Renal cortex interstitium (tissue), 11 donors: ENCODE data around the gene PTPRN2. TPM values are rescaled to one million over a fixed set of nuclear protein-coding genes. Genes with fewer than 3 reads are reported as not detected.

Source experiments
- DNase-seq, 11 donors: peaks; one replicate each; pipeline ENCODE4 v3.0.0-alpha.2; 2013; ENCODE audit warnings: low read depth in 9 of 11, low spot score in 4 of 11; ENCODE audit errors: extremely low read depth in 1 of 11
- polyA plus RNA-seq, 3 donors: library from polyadenylated mRNA; unstranded; fragments of 120-200 nt; gene quantifications; one replicate each; pipeline ENCODE4 v1.2.1, GENCODE V29; 2013; ENCODE audit not compliant: insufficient read length in 3 of 3

The PTPRN2 gene
- polyA plus RNA-seq, 3 donors, result 6.0 to 7.7 (median 7.2) TPM

DNA sequence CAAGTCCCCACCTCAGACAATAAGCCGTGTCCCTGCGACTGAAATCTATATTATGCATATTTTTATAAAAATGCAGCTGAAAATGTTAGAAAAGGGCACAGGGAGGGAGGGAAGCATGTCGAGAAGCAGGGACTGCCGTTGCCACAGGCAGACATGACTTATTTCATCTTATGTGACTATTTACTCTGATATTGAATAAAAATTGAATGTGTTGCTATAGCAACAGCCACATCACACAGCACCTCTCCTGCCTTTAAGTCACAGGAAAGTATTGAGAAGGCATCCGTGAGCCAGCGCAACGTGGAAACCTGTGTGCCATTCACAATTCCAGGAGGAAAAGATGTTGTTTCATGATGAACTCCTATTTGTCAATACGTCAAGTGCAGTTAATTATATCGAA lies 701.4 kb downstream of the PTPRN2 start:
- DNase-seq, result no peak

DNA sequence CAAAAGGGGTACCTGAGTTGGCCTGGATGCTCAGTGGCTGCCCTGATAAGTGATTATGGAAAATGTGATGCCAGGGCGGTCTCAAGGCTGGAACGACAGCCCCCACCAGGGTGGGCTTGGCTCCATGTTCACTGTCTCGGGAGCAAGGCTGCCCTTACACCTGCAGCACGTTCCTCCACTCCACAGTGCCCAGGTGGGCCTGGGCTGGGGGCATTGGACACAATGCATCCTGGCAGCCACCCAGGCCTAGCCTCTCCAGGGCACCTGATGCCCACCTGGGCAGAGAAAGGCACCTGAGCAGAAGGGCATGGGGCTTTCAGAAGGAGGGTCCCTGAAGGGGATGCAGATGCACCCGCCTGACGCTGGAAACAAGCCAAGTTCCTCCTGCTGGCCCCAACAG lies 702.5 kb downstream of the PTPRN2 start:
- no peak for DNase-seq

DNA sequence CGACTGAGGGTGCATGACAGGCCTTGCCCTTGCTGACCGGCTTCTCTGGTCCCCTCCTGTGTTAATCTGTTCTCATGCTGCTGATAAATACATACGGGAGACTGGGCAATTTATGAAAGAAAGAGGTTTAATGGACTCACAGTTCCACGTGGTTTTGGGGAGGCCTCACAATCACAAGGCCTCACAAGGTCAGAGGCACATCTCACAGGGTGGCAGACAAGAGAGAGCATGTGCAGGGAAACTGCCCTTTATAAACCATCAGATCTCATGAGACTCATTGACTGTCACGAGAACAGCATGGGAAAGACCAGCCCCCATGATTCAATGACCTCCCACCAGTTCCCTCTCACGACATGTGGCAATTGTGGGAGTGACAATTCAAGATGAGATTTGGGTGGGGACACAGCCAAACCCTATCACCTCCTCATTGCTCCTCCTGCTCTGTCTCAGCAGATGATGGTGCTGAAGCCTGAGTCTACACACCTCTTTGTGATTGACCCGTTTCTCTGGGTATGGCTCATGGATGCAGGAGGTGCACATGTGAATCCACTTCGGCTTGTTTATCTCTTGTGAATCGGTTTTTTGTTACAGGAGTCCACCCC lies 703.1 kb downstream of the PTPRN2 start:
- no peak for DNase-seq

DNA sequence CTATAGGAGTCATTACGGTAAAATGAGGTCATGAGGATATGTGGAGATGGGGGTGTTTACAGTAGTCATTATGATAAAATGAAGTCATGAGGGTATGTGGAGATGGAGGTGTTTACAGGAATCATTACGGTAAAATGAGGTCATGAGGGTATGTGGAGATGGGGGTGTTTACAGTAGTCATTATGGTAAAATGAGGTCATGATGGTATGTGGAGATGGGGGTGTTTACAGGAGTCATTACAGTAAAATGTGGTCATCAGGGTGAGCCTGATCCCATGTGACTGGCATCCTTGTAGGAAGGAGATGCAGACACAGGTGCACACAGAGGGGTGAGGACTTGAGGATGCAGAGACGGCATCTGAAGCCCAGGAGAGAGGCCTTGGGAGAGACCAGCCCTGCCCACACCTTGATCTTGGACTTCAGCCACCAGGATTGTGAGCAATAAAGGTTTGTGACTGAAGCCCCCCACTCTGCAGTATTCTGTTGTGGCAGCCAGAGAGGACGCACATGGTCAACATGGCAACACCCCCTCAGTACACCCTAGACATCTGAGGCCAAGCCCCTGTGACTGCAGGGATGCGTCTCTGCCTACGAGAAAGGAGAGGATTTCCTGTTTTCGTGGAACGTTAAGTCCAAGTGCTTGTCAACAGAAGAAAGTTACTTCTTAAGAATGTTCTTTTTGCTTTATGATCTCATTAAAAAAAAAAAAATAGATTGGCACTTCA lies 706.4 kb downstream of the PTPRN2 start:
- no peak for DNase-seq

DNA sequence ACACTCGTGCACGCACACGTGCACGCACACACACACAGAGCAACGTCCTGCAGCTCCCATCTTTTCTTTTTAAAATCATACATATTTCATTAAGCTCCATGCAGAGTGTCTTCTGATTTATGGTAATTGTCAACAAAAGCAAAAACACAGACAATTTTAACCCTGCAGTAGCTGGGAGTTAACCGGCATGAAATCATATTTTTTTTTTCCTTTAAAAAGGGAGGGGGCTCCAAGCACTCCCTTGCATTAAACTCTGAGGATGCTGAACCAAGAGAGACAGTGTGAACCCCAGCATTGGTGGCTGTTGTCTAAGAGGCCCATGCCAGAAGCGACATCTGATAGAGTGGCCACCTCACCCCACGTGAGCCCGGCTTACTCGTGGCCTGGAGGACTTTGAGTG lies 708.2 kb downstream of the PTPRN2 start:
- DNase-seq, result no peak

DNA sequence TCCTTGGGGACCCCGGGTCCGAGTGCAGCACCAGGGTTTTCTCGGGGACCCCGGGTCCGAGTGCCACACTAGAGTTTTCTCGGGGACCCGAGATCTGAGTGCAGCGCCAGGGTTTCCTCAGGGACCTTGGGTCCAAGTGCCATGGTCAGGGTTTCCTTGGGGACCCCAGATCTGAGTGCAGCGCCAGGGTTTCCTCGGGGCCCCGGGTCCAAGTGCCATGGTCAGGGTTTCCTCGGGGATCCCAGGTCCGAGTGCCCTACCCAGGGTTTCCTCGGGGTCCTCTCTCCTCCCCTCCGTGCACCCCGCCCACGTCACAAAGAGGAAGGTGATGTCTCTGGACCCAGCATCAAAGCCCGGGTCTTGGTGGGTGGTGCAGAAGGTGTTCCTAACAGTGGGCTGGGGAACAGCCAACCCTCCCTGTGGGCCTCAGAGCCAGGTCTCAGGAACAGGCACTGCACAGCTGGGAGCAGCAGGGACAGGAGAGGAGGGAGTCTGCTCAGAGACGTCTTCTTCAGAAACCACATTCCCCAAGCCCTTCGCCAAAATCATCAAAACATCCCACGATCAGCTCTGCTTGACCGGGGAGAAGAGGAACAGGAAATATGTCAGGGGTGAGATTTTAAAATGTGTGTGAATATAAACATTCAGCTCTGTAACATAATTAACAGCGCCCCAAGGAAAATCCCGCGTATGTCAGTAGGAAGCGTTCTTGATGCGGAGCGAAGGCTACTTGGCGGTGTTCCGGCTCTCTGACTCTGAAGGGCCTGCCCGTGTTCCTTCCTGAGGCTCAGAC lies 710.1 kb downstream of the PTPRN2 start:
- DNase-seq, result no peak

DNA sequence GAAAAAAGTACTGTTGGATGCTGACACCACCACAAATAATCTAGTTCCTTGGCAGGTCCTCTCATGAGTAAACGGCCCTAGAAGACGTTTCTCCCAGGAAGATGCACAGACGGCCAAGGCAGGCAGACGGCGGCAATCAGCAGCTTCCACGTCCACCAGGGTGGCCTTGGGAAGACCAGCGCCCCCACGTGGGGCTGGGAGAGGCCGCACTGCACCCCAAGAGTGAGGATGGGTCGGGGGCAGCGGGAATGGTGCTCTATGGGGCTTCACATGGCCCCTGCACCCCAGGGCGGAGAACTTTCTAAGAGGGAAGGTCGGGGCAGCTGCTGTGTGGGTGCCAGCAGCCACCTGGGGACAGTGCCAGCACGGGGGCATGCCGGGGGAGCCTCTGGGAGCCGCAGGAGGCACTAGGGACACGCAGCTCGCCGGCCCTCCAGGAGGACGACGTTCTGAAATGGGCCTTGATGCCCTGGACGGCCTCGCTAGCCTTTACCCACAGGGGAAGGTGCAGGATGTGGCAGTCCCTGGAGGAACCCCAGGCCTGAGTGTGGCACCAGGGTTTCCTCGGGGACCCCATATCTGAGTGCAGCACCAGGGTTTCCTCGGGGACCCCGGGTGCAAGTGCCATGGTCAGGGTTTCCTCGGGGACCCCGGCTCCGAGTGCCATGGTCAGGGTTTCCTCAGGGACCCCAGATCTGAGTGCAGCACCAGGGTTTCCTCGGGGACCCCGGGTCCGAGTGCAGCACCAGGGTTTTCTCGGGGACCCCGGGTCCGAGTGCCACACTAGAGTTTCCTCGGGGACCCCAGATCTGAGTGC lies 710.9 kb downstream of the PTPRN2 start:
- no peak for DNase-seq

DNA sequence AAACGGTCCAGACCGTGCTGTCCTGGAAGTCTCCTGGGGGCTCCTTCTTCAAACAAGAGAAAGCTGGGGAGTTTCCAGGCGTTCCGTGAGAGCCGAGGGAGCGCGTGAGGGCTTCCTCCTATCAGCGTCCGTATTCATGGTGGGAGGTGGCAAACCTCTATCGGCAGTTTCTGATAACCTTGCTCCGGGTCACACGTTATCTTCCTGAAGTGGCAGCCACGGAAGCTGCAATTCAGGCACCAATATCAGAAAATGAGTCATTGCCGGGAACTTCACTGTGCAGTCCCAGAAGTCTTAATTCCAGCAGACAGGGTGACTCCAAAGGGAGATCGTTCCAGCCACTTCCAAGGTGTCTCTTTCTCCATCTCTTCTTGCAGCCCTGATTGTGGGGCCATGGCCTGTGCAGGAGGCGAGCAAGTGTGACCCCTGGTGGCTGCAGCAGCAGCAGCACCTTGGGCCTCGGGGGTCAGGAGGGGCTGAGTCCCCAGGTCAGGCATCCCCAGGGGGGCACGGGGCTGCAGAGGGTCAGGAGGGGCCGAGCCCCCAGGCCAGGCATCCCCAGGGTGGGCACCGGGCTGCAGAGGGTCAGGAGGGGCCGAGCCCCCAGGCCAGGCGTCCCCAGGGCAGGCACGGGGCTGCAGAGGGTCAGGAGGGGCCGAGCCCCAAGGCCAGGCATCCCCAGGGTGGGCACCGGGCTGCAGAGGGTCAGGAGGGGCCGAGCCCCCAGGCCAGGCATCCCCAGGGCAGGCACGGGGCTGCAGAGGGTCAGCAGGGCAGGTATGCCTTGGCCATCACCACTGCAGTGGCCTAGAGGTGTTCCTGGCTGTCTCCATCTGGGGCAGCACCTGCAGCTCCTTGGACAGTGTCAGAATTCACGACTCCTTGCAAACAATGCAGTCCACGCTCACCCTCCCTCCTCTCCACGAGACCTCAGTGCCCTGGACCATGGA lies 712.1 kb downstream of the PTPRN2 start:
- no peak for DNase-seq

DNA sequence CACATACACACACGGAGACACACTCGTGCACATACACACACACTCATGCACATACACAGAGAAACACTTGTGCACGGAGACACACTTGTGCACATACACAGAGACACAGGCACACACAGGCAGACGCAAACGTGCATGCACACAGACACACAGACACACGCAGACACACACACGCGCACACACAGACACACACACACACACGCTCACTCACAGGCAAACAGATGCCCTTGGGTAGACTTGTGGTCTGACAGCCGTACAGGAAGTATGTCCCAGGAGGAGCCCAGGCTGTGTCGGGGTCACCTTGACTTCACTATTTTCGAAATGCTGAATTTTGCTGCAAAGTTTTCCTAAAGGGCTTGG lies 712.8 kb downstream of the PTPRN2 start:
- no peak for DNase-seq

DNA sequence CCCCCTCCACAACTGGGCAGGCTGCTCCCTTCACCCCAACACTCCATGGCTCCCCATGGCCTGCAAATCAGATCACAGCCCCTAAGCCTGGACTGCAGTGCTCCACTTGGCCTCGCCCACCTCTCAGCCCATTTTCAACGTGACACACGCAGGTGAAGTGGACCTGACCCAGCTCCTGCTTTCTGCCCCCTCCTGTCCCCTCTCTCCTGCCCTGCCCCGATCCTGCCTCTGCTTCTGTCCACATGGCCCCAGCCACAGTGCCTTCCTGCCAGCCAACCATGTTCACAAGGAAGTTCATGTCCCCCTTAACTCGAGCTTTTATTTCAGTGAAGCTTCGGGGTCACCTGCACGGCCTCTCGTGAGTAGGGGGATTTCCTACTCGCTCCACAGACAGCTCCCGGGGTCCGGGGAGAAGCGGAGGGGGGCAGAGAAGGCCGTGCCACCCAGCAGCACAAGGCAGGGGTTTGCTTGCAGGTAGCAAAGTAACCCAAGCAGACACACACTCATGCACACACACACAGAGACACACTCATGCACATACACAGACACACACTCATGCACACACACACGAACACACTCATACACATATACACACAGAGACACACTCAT lies 713.3 kb downstream of the PTPRN2 start:
- no peak for DNase-seq

DNA sequence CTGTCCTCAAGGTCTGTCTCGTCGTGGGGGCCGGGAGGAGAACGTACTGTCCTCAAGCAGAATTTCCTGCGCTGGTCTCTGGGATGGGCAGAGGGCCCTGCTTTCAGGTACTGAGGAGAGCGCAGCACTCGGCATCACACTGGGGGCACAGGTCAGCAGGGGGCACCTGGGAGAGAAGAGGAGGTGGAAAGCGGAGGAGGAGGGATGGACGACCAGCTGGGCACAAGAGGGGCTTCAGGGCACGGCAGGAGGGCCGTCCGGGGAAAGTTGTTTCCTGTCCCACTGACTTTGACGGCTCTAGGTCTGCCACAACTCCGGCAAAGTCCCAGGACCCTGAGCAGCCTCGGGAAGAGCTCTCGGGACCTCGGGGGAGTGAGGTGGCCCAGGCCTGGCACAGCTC lies 714.0 kb downstream of the PTPRN2 start:
- no peak for DNase-seq

DNA sequence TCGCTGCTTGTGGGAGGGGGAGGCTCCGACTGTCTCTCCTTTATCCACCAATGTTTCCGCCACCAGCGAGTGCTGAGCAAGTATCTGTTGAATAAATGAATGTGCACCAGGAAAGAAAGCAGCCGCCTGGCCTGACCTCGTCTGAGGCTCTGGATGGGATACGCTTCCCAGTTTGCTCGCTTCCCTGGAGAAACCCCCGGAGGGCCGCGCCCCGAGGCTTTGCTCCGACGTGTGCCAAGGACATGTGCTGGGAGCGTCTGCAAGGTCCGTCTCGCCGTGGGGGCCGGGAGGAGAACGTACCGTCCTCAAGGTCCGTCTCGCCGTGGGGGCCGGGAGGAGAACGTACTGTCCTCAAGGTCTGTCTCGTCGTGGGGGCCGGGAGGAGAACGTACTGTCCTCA lies 714.4 kb downstream of the PTPRN2 start:
- no peak for DNase-seq

DNA sequence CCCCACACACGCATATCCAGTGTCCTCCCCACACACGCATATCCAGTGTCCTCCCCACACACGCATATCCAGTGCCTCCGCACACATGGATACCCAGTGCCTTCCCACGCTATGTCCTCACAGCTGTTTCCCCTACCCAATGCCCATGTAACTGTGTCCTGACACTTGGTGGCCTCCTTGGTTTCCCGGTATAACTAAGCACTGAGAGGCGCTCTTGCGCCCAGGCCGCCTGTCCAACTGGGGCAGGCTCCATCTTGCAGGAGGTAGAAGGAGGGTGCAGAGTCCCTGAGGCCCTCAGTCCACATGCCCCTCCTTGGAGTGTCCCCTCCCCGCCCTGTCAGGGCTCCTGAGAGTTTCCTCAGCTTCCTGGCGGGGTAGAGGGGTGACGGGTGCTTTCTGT lies 715.2 kb downstream of the PTPRN2 start:
- no peak for DNase-seq

DNA sequence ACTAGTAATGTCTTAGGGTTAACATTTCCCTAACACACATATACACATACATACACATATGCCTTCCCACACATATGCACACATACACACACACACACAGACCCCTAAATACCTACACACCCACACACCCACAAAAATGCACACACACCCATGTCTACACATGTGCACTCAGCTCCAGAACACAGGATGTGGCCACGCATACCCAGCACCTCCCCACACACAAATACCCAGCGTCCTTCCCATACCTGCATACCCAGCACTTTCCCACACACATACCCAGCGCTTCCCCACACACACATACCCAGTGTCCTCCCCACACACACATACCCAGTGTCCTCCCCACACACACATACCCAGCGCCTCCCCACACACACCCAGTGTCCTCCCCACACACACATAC lies 715.9 kb downstream of the PTPRN2 start:
- no peak for DNase-seq

DNA sequence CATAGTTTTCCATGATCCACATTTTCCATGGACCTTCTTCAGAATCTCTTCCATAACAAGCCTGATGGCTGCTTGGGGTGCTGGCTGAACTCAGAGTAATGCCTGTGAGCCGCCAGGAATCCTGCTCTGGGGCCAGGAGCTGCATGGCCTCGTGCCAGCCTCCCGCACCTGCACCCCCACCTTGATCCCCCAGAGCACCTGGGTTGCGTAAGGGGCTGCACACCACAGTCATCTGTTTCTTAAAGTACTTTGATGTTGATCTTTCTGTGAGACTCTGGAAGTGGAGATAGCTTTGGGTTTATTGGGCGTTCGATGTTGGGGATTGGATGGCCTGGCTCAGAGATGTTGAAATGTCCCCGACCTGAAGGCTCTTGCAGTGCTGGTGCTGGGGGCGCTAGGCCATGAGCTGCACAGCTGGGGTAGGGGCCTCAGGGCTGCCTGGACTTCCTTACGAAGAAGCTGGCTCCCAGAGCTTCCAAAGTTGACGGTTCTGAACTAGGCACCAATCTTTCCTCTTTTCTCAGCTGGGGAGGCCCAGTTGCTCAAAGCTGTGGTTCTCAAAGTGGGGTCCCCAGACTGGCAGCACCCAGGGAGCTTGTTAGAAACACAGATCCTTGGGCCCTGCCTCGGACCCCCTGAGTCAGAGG lies 716.9 kb downstream of the PTPRN2 start:
- DNase-seq, result no peak

DNA sequence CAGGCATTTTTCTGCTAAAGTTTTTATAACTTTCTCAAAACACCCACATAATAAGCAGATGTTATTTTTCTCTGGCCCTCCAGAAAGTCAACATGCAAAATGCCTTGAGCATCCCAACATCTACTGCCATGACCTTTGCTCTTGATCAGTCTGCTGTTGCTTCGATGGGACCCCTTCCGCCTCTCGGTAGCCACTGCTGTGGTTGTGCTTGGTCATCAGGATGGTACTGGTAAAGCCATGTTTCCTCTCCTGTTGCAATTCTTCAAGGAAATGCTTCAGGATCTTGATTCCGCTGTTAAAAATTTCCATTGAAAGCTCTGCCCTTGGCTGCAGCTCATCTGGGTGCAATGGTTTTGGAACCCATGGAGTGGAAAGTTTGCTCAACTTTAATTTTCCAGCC lies 717.8 kb downstream of the PTPRN2 start:
- DNase-seq, result no peak

DNA sequence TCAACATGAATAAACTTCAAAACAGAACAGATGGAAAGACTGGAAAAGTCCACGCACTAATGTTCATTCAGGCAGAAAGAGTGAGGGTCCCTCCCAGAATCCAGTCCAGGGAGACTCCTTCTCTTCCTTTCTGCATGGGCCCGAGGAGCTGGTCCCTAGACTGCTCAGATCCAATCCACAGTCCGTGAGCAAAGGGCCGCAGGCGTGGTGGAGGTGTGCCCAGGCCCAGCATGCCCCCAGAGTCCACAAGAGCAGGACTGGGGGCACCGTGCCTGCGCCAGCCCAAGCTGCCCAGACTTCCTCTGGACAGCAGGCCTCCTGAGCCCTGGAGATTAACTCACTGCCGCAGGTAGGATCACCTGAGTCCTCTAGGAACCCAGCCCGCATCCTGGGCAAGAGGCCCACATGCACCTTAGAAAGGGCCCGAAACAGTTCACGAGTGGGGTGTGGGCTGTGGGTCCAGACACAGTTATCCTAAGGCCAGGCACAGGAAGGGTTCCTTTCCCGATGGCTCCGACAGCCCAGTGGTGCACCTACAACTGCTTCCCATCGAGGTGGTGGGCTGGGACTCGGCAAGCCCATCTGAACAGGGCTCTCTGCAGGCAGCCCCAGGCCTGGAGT lies 719.8 kb downstream of the PTPRN2 start:
- DNase-seq, result no peak
